Endothelial cell of umbilical vein (primary cell): Measurements from ENCODE around the gene RPL35. TPM values are rescaled to one million over a fixed set of nuclear protein-coding genes. Genes with fewer than 3 reads are reported as not detected.

Experiments used
- BruUV-seq: library from RNA; stranded (reverse); fragments of 400-500 nt; replicated peaks from 2 replicates; lab custom pipeline; 2021; lab: Mats Ljungman, UMichigan
- CTCF ChIA-PET: fragments of 300-600, 350-600 bp; sonication (Branson Sonifier 250); formaldehyde crosslinking; loops from one replicate; lab custom pipeline; 2021; ENCODE audit warnings: antibody characterized with exemption, inconsistent platforms; lab: Charles Lee
- POLR2A ChIA-PET: fragments of 300-600, 350-600 bp; sonication (Branson Sonifier 250); formaldehyde crosslinking; loops from one replicate; lab custom pipeline; 2021; ENCODE audit warnings: antibody characterized with exemption, inconsistent platforms; lab: Charles Lee
- DNase-seq: peaks from one replicate; pipeline ENCODE4 v3.0.0-alpha.2; 2011; ENCODE audit warnings: low read depth, low spot score
- FAIRE-seq: peaks from 2 replicates; lab custom pipeline; 2011; peaks lifted over from hg19 to GRCh38; lab: Jason Lieb, UNC
- H2AFZ ChIP-seq: 2 replicates; pipeline ENCODE4 v1.6.0; 2012; ENCODE audit warnings: low read depth, low read length, control low read depth, inconsistent platforms
- H3K27ac ChIP-seq: 2 replicates; pipeline ENCODE4 v1.5.1; 2011; ENCODE audit warnings: low read depth, mild to moderate bottlenecking, control low read depth, low read length, moderate library complexity; ENCODE audit not compliant: insufficient read depth
- H3K27me3 ChIP-seq, 2 experiments: 2 replicates each; pipeline versions ENCODE4 v1.6.0 to v1.6.1; 2011; ENCODE audit warnings: low read length in 2 of 2, mixed read lengths in 1 of 2; ENCODE audit not compliant: control insufficient read depth in 2 of 2, insufficient read depth in 2 of 2
- H3K36me3 ChIP-seq, 2 experiments: 2 replicates in 1 of 2; 3 replicates in 1 of 2; pipeline ENCODE4 v1.5.1; 2011; ENCODE audit warnings: low read length in 2 of 2, mild to moderate bottlenecking in 1 of 2, moderate library complexity in 1 of 2; ENCODE audit not compliant: control insufficient read depth in 2 of 2, insufficient read depth in 2 of 2; ENCODE audit errors: extremely low read depth in 1 of 2
- H3K4me1 ChIP-seq: 3 replicates; pipeline ENCODE4 v1.5.1; 2011; ENCODE audit warnings: mild to moderate bottlenecking, low read length; ENCODE audit not compliant: control insufficient read depth, insufficient read depth; ENCODE audit errors: extremely low read depth
- H3K4me2 ChIP-seq: 2 replicates; pipeline ENCODE4 v1.6.1; 2011; ENCODE audit warnings: low read length, control low read depth, mixed read lengths; ENCODE audit not compliant: insufficient read depth
- H3K4me3 ChIP-seq, 3 experiments: fragments of 200-600 bp in 1 of 3; sonication (generic), shearing (Covaris generic) in 1 of 3; replicated peaks in 1 of 3; 2 replicates each; pipeline ENCODE4 v1.5.1; 2011 to 2016; ENCODE audit warnings: control low read depth in 3 of 3, low read length in 3 of 3, mild to moderate bottlenecking in 2 of 3, inconsistent platforms in 1 of 3, low read depth in 1 of 3, moderate library complexity in 1 of 3; ENCODE audit not compliant: insufficient read depth in 1 of 3
- H3K79me2 ChIP-seq: 2 replicates; pipeline ENCODE4 v1.6.0; 2012; ENCODE audit warnings: low read length, inconsistent platforms; ENCODE audit not compliant: control insufficient read depth, insufficient read depth
- H3K9ac ChIP-seq: replicated peaks from 2 replicates; pipeline ENCODE3; 2011; ENCODE audit warnings: low read length, control low read depth; ENCODE audit not compliant: insufficient read depth; ENCODE audit errors: extremely low read depth
- H3K9me1 ChIP-seq: replicated peaks from 3 replicates; pipeline ENCODE4 v1.6.0; 2011; ENCODE audit warnings: mild to moderate bottlenecking, low read length; ENCODE audit not compliant: control insufficient read depth, insufficient read depth; ENCODE audit errors: extremely low read depth
- H3K9me3 ChIP-seq: replicated peaks from 2 replicates; pipeline ENCODE4 v1.5.1; 2012; ENCODE audit warnings: low read length, inconsistent platforms; ENCODE audit not compliant: control insufficient read depth, insufficient read depth
- H4K20me1 ChIP-seq: replicated peaks from 2 replicates; pipeline ENCODE3; 2011; ENCODE audit warnings: mild to moderate bottlenecking, low read length; ENCODE audit not compliant: control insufficient read depth, insufficient read depth; ENCODE audit errors: extremely low read depth
- CTCF ChIP-seq, 2 donors: IDR thresholded peaks; 1 replicate in 1 of 2; 2 replicates in 1 of 2; pipeline ENCODE4 v1.5.1; 2011; ENCODE audit warnings: low read length in 2 of 2, mild to moderate bottlenecking in 2 of 2, moderate library complexity in 2 of 2, control low read depth in 1 of 2, inconsistent platforms in 1 of 2, low read depth in 1 of 2; ENCODE audit not compliant: insufficient read depth in 1 of 2; ENCODE audit errors: extremely low read depth in 1 of 2
- EZH2 ChIP-seq: IDR thresholded peaks from 2 replicates; pipeline ENCODE4 v1.6.1; 2012; ENCODE audit warnings: borderline replicate concordance, low read depth, mild to moderate bottlenecking, moderate library complexity, low read length, inconsistent platforms; ENCODE audit not compliant: severe bottlenecking
- FOS ChIP-seq: IDR thresholded peaks from 2 replicates; pipeline ENCODE4 v1.6.1; 2011; ENCODE audit warnings: mild to moderate bottlenecking, low read length, moderate library complexity, borderline replicate concordance; ENCODE audit not compliant: insufficient read depth
- GATA2 ChIP-seq: IDR thresholded peaks from 2 replicates; pipeline ENCODE4 v1.7.0; 2011; ENCODE audit warnings: low read depth, mild to moderate bottlenecking, moderate library complexity, mixed read lengths, low read length; ENCODE audit not compliant: insufficient read length, insufficient read depth
- JUN ChIP-seq: IDR thresholded peaks from 2 replicates; pipeline ENCODE4 v1.6.1; 2011; ENCODE audit warnings: borderline replicate concordance, low read depth; ENCODE audit not compliant: insufficient read length, insufficient read depth
- MAX ChIP-seq: IDR thresholded peaks from 2 replicates; pipeline ENCODE4 v1.6.1; 2011; ENCODE audit not compliant: insufficient read depth, insufficient read length
- MYC ChIP-seq: IDR thresholded peaks from one replicate; pipeline ENCODE4 v1.6.1; 2011; ENCODE audit warnings: mild to moderate bottlenecking, low read depth, low read length
- POLR2A ChIP-seq: IDR thresholded peaks from 2 replicates; pipeline ENCODE4 v1.6.1; 2012; ENCODE audit warnings: low read depth, mild to moderate bottlenecking, control low read depth, low read length
- POLR2AphosphoS5 ChIP-seq: IDR thresholded peaks from 2 replicates; pipeline ENCODE4 v1.6.1; 2012; ENCODE audit warnings: low read depth, mild to moderate bottlenecking, control low read depth, low read length, moderate library complexity; ENCODE audit not compliant: insufficient read depth
- dilution Hi-C: fragments of 300-500 bp; cut with MboI; formaldehyde crosslinking; loops from one replicate; pipeline ENCODE4 v1.15.0; 2019; ENCODE audit warnings: low sequenced_read_pairs; ENCODE audit not compliant: extremely low pct_ligation_motif_present
- intact Hi-C: fragments of 100-400 bp; cut with micrococcal nuclease; formaldehyde crosslinking; loops from one replicate; pipeline ENCODE4 v1.10.0; 2022
- polyA plus RNA-seq, 4 experiments: library from polyadenylated mRNA; depleted of rRNA in 3 of 4; stranded (reverse) in 3 of 4; unstranded in 1 of 4; fragments of >200 nt; gene quantifications; 2 replicates each; pipeline versions ENCODE4 v1.2.1 to v1.2.3, GENCODE V29; 2011 to 2012; ENCODE audit warnings: missing spikeins in 1 of 4
- total RNA-seq: library from RNA; stranded (reverse); gene quantifications from 2 replicates; pipeline ENCODE4 v1.2.3, GENCODE V29; 2021

RPL35 gene
- total and polyA plus RNA-seq, 2 donors (not counting 3 experiments of a cell fraction or from before 2014, with no cell fraction given): 1,230 to 2,206 TPM

GRCh38 chr9:124894035-124894740, 32.4 kb upstream of the RPL35 start:
- no peak overlapping the region for H2AFZ ChIP-seq
- H3K4me3 ChIP-seq: no peak overlapping the region
- DNase-seq: no peak
- H3K27me3 ChIP-seq: no peaks in the 10 kb centered on the region
- peaks cover 0 to 20% of the 10 kb centered on the region in 2 experiments for H3K36me3 ChIP-seq
- TF ChIP-seq GATA2: no peak
- TF ChIP-seq MAX: no peak
- TF ChIP-seq JUN: no peak
- TF ChIP-seq POLR2AphosphoS5: no peak
- TF ChIP-seq MYC: no peak
- no peak for TF ChIP-seq EZH2
- no peak for TF ChIP-seq POLR2A
- TF ChIP-seq FOS: no peak
- no peak for TF ChIP-seq CTCF (IDR thresholded peaks at IDR 0.05; ENCODE audit: extremely low read depth in 1 of 2, insufficient read depth in 1 of 2, low read depth in 1 of 2, low read length in 2 of 2)
- dilution Hi-C loops: no loop called here
- no peak overlapping the region for H3K9ac ChIP-seq
- H3K9me3 ChIP-seq: no peaks in the 10 kb centered on the region
- no peak for FAIRE-seq
- no TSS peak for BruUV-seq
- H3K79me2 ChIP-seq: no peaks in the 10 kb centered on the region
- H3K27ac ChIP-seq: no peak overlapping the region
- intact Hi-C loops: loop anchor here (1.0 kb wide), 3 partner anchors 32 to 120 kb away; partner anchors contain the start of genes ARPC5L and WDR38
- ChIA-PET CTCF (interaction anchor here (0.7 to 2.3 kb wide), 14 partner anchors 12 to 249 kb away, joined by 3 to 13 read pairs (median 4); partner anchors contain the start of genes ARPC5L, NR6A1, OLFML2A and SCAI), POLR2A (interaction anchor here (0.5 kb wide), 1 partner anchor 481 kb away, joined by 3 read pairs; no protein-coding TSS in a partner anchor)
- no peaks in the 10 kb centered on the region for H4K20me1 ChIP-seq
- no peaks in the 10 kb centered on the region for H3K4me1 ChIP-seq
- H3K9me1 ChIP-seq: no peaks in the 10 kb centered on the region
- H3K4me2 ChIP-seq: no peak overlapping the region
